GM18507 (cell line): Measurements from ENCODE around the gene KRT71.

Experiments used
- DNase-seq: peaks from one replicate; pipeline ENCODE4 v3.0.0; 2011; ENCODE audit warnings: low read depth; ENCODE audit not compliant: insufficient read length; ENCODE audit errors: extremely low spot score
- FAIRE-seq: peaks from 2 replicates; lab custom pipeline; 2011; peaks lifted over from hg19 to GRCh38; lab: Jason Lieb, UNC

KRT71 gene

GRCh38 chr12:52525661-52526499 is 27.1 kb downstream of the KRT71 start:
- FAIRE-seq (no peak), DNase-seq (no peak)

DNA sequence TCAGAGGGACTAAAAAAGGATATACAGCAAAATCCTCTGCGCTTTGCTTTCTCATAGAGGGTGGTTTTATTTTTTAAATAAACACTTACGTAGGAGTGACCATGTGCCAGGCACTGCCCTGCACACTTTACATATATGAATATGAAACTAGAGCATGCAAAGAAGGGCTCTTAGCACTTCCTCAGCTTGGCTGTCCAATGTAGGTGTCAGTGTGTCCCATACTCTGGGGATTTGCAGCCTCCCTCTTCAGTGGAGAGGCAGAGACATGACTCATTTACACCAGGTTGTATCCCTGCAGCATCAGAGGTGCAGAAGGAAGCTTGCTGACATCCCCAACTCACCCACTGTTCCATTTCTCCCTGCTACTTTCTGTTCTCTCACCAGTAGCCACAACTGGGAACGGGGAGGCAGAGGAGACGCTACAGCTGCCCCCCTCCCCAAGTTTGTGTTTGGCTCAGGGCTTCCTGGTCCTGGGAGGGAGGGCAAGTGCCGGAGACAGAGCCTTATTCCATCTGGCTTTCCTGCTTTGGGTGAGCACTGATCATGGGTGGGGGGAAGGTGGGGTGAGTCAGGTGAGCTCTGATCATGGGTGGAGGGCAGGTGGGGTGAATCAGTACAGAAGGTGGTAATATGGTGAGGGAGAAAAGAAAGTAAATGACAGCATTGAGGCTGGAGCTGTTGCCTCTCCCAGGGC is 27.9 kb downstream of the KRT71 start:
- FAIRE-seq (no peak), DNase-seq (no peak)

- FAIRE-seq = no peak
Observed at GRCh38 chr12:52524241-52524897, 28.6 kb downstream of the KRT71 start.

GRCh38 chr12:52523824-52524223 is 29.1 kb downstream of the KRT71 start:
- DNase-seq = no peak
- no peak for FAIRE-seq

More at GRCh38 chr12:52524241-52524897, 28.6 kb downstream of the KRT71 start:
- DNase-seq = no peak

GRCh38 chr12:52522346-52523011 is 30.5 kb downstream of the KRT71 start:
- DNase-seq (no peak), FAIRE-seq (no peak)

DNA sequence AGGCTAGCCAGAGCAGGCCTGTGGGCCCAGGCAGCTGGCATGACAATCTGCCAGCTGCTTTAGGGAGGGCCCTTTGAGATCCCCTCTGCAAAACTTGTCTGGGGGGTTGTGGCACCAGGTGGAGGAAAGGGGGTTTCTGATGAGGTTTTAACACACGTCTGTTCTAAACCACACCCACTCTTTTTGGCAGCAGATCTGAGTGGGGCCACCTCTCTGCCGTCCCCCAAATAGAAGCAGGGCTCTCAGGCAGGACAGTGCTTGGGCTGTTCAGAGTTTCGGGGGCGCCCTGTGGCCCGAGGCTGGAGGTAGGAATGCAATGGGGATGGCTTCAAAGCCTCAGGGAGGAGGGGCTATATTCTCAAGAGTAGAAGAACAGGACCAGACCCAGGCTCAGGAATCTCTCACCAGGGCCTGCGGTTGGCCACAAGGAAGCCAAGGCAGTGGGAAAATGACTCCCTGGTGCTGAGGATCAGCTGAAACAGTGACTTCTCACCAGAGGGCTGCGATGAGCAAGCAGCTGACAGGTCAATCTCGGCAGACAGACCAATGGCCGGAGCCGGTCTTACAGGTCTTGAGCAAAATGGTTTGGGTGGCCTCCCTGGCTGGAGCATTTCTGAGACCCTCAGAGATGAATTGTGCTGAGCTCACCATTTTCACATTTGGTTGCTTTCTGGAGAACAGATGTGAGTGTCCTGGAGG is 31.2 kb downstream of the KRT71 start:
- DNase-seq (no peak), FAIRE-seq (no peak)

DNA sequence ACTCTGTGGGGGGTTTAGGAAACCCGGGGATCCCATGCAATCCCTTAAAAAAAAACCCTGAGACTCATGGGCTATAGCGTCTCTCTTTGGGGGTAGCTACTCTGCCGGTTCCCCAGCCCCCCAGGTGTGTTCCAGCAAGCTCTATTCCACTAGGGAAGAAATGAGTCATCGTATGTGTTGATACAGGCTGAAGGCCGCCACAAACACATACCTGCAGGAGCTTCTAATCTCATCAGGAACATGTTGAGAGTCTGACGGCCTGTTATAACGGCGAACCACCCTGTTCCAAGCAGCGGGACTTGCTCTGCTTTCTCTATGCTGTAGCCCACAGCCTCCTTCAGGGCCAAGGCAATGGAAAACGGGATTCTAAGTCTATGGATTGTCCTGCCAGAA is 31.8 kb downstream of the KRT71 start:
- DNase-seq (no peak), FAIRE-seq (no peak)

- no peak for FAIRE-seq
- DNase-seq = no peak
Observed at GRCh38 chr12:52519826-52520662, 32.9 kb downstream of the KRT71 start, which contains the start of gene KRT5. TSS of gene KRT5 (minus strand) at chr12:52520394. CDS start at chr12:52520296, 98 bp downstream.

DNA sequence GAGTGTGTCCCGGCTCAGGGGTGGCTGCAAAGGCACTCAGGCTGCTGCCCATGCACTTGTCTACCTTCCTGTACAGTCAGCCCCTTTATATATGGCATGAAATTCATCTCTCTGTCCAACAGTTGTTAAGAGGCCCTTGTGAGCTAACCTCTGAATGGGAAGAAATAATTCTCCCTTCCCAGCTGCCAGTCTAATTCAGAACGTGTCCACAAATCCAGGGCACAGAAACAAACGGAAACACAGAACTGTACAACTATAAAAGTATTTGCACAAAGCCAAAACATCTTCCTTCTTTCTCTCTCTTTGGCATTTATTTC is 33.6 kb downstream of the KRT71 start:
- DNase-seq = no peak
- no peak for FAIRE-seq

- DNase-seq (no peak), FAIRE-seq (no peak)
Observed at GRCh38 chr12:52518574-52519386, 34.2 kb downstream of the KRT71 start.

DNA sequence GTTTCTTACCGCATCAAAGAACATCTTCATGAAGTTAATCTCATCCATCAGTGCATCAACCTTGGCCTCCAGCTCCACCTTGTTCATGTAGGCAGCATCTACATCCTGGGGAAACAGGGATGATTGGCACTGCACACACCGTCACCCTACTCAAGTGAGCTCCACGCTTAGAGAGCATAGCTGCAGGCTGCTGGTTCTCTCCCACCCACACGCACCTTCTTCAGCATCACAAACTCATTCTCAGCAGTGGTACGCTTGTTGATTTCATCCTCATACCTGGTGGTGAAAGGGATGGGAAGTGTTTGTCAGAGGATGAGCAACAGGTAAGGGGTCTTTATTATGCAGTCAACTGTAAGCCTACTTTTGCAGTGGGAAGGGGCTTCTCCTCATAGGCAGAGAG is 35.1 kb downstream of the KRT71 start:
- FAIRE-seq (no peak), DNase-seq (no peak)

GRCh38 chr12:52517005-52517835 is 35.7 kb downstream of the KRT71 start:
- no peak for FAIRE-seq
- DNase-seq = no peak

- FAIRE-seq = no peak
- no peak for DNase-seq
Observed at GRCh38 chr12:52515927-52516831, 36.8 kb downstream of the KRT71 start.

DNA sequence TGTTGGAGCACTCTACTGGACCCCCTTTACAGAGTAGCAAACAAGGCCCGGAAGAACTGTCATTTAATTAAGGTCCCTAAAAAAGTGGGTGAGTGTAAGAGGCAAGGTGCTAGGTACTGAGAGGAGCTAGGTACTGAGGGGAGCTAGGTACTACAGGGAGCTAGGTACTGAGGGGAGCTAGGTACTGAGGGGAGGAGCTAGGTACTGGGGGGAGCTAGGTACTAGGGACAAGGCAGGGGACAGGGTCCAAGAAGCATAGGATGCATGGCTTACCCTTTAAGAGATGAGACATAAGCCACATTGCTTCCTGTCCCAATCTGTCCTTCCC is 37.7 kb downstream of the KRT71 start:
- no peak for DNase-seq
- no peak for FAIRE-seq

DNA sequence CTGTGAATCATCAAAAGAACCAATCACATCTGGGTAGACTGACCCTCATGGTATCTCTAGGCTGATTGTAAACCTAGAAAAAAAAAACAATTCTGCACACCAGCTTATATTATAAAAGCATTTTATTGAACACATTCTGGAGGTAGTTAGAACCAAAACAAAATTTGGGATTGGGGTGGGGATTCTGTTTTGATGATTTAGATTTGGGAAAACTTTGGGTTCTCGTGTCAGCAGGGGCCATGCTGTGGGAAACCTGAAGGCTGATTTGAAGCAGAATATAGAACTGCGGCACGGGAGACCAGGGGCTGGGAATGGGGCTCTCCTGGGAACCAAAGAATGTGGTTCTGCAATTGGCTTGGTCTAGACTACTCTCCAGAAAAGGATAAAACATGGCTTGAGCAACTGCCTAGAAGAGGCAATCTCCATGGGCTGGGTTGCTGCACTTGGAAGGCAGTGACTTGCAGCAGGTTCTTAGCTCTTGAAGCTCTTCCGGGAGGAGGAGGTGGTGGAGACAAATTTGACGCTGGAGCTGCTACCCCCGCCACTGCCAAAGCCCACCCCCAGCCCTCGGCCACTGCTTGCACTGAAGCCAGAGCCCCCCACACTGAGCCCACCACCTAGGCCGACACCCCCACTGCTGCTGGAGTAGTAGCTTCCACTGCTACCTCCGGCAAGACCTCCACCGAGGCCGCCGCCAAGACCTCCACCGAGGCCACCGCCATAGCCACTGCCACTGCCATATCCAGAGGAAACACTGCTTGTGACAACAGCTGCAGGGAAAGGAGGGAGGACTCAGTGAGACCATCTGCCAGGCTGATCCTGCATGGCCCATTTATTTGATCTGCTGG is 38.2 kb downstream of the KRT71 start:
- no peak for DNase-seq
- no peak for FAIRE-seq
